NK-92 (cell line): ENCODE results near the gene GPATCH2L.

Experiments
- DNase-seq: peaks from one replicate; lab custom pipeline; 2025; ENCODE audit not compliant: unreplicated experiment; lab: John Stamatoyannopoulos, UW

The GPATCH2L gene

GRCh38 chr14:76196980-76197695 lies 45.4 kb downstream of the GPATCH2L start:
- DNase-seq: no peak

GRCh38 chr14:76201162-76201561 lies 49.4 kb downstream of the GPATCH2L start:
- DNase-seq: no peak

- no peak for DNase-seq
Observed at GRCh38 chr14:76203086-76204001, 51.6 kb downstream of the GPATCH2L start.

DNA sequence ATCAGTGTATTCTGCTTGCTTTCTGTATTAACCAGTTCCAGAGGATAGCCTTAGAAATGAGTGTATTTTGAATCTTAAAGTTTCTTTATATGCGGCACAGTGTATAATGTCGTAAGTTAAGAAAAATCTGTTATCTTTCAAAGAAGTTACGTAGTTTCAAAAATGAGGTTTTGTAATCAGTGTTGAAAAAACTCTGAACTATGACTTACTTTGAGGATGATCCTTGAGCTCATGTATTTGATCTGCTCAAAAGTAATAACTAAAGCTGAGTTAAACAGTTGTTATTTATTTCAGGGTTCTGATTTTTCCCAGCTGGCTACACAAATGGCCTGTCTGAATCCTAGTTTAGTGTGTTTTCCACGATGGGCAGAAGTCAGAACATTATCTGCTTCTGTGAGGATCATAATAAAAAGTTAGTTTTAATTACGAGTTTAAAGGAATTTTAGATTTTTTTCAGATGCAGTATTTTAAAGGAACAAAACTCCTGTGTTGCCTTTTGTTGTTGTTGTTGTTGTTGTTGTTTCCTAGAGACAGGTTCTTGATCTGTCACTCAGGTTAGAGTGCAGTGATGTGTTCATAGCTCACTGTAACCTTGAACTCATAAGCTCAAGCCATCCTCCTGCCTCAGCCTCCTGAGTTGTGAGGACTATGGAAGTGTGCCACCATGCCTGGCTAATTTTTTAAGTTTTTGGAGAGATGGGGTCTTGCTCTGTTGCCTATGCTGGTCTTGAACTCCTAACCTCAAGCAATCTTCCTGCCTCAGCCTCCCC lies 52.9 kb downstream of the GPATCH2L start:
- DNase-seq: no peak

DNA sequence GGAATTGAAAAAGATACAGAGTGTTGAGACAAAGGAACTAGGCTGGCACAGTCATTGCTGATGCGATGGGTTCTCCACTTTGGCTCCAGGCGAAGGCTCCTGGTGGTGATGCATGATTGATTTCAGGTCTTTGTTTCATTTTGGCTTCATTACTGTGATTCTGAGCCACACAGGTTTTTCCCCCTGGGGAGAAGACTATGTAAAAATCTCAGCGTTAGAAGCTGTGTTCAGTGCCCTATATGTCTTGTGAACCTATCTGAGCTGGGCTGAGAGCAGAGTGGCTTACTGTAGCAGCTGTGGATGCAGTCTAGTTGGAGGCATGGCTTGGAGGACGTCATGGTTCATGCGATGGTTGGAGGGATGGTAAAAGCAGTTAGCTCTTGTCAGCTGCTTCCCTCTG lies 54.0 kb downstream of the GPATCH2L start:
- DNase-seq: no peak

GRCh38 chr14:76208340-76208739 lies 56.6 kb downstream of the GPATCH2L start:
- no peak for DNase-seq

DNA sequence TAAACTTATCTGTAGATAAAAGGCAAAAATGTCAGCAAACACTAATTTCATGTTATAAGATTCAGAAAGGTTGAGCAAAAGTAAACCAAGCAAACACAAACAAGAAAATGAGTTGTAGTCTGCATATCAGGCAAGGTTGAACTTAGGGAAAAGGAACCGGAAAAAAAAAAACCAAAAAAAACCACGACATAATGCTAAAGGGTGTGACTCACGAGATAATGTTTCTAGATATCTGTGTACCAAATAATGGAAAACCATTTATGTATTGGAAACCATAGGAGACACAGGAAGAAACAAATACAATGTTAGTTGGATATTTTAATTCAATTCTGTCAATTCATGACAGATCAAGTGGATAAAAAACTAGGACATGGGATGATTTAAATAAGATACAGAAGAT lies 60.5 kb downstream of the GPATCH2L start:
- no peak for DNase-seq

GRCh38 chr14:76217179-76217578 lies 65.5 kb downstream of the GPATCH2L start:
- DNase-seq: no peak

DNA sequence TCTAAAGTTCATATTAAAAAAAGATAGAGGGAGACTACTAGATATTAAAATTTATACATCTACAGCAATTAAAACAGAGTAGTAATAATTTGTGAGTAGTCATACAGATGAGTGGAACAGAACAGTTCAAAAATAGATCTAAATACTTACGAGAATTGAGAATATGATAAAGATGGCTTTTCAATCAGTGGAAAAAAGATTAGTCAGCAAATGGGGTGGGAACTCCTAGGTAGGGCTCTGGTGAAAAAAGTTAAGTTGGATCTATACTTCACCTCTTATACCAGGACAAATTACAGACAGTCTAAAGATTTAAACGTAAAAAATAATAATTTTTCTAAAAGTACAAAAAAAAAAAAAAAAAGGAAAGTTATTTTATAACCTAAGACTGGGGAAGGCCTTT lies 66.9 kb downstream of the GPATCH2L start:
- DNase-seq: no peak

DNA sequence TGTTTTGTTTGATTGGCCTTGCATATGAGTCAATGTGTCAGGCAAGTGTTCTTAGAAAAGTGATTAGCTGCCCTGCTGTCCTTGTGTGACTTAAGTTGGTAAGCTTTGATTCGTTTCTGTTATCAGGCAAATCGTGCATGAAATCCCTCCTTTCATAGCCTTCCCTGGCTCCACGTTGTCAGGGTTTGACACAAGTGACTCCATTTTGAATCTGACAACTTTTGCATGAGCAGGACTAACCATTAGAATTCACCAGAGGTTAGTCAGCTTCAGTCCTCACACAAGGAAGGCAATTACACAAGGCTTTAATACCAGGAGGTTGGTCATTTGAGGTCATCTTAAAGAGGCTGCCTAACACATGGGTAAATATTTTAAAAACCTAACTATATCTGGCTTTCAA lies 68.2 kb downstream of the GPATCH2L start:
- DNase-seq: no peak

DNA sequence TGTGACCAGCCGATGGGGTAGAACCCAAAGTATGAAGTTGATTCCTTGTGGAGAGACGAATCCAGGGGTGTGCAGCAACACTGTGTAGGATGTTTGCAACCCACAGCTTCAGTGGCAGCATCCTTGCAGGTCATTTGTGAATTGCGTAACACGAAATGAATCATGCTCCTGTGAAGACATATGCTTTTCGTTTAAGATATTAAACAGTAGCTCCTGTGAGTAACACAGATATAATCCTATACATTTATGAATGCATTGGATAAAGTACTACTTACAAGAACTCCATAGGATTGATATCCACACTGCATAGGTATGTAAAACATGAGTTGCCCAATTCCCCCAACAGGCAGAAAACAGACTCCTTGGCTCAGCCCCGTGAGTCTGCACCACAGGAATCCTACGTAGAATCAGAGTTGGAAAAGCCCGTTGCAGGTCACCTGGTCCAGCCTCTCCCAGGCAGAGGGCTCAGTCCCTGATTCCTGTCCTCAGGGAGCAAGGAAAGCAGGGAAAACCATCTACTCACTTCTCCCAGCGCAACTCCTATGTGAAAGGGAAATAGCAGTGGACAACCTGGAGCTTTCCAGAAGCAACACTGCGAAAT lies 75.8 kb downstream of the GPATCH2L start:
- no peak for DNase-seq

GRCh38 chr14:76228138-76228537 lies 76.4 kb downstream of the GPATCH2L start:
- no peak for DNase-seq

DNA sequence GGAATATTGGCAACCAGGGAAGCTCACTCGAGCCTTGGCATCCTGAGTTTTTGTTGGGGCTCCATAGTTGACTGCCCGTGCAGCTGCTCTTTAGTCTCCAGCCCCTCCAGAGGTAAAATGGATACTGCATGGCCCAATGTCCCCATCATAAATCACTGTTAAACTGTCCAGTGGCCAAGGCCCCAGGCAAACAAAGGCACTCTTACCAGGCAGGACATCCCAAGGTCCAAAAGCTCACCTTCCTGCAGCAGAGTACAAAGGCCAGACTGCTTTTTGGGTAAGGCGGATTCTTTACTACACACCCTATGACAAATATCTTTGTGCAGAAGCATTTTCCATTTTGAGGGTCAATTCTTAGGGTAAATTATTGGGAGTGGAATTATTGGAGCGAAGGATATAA lies 81.1 kb downstream of the GPATCH2L start:
- DNase-seq: no peak

- no peak for DNase-seq
Observed at GRCh38 chr14:76235628-76236027, 83.9 kb downstream of the GPATCH2L start.

DNA sequence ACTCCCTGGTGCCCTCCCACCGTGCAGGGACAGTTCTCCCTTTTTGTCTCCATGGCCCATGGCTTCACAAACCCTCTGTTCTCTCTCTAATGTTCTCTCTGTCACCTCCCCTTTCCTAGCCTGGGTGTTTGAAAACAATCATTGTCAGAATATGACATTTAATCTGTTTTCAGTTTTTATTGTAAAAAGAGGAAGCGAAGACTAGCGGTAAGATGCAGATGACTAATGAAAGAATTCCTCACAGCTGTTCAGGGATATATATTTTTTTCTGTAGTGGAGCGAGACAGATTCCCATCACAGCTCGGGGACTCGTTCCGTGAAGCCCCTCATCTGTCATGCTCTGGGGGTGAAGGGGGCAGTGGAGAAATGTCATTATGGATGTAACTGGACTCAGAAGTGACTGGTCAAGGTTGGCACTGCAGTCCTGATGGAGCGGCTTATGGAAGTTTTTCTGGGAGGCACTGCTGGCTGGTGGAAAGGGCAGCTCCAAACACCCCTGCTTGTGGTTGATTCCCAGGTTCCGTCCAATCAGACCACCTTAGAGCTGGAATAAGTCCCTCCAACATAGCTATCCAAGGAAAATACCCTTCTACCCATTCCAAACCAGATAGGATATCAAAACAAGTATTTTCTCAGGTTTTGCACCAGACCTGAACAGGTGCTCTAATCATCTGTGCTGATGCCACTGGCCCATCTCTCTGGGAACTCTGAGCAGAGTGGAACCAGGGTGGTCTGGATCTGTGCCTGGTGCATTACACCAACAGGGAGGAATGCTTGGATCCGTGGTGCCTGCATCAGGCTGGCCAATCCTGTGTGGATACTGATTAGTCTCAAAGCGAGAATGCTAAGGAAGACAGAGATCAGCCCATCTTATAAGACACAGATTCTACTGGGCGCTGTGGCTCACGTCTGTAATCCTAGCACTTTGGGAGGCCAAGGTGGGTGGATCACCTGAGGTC lies 84.7 kb downstream of the GPATCH2L start:
- DNase-seq: no peak

DNA sequence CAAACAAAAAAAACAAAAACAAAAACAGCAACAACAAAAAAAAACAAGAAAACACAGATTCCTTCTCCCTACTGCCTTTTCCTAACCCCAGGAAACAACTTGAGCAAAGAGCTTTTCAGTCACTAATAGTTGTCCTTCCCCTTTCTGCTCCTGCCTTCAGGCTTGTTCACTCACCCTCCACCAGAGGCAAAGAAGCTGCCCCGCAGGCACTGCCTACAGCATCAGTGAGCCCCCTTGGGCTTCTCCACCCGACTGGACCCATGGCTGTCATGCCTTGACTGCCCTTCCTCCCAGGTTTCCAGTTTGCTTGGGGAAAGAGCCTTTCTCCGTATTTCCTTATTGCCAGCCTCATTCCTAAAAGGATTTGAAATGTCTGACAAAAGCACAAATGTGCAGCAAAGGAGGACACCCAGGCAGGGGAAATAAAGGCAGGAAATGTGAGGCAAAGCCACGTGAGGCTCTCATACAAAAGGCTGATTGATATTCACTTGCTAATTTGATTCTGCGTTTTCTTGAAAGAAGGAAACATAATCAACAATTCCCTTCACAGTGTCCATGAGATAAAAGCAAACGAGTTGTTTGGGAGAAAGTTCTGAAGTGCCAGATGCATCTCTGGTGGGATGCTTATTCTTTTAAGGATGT lies 85.7 kb downstream of the GPATCH2L start:
- DNase-seq: no peak

GRCh38 chr14:76245097-76245496 lies 93.4 kb downstream of the GPATCH2L start:
- no peak for DNase-seq

DNA sequence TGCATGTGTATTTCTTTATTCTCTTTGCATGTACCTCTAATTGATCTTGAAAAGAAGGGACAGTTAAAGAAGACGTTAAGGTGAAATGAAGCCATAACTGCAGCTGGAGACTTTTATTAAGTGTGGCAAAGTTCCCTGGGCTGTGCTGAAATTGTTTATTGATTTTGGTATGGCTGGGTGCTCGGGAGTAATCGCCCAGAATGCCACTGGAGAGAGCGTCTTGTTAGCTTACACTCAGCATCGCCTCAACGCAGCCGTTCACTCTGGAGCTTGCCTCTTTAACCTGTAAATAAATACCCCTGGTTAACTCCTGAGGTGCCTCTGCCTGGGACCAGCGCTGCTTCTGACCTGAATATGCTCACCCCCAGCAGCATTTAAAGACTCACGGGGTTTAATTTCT lies 98.6 kb downstream of the GPATCH2L start:
- DNase-seq: no peak

- no peak for DNase-seq
Observed at GRCh38 chr14:76252471-76252870, 100.7 kb downstream of the GPATCH2L start.

DNA sequence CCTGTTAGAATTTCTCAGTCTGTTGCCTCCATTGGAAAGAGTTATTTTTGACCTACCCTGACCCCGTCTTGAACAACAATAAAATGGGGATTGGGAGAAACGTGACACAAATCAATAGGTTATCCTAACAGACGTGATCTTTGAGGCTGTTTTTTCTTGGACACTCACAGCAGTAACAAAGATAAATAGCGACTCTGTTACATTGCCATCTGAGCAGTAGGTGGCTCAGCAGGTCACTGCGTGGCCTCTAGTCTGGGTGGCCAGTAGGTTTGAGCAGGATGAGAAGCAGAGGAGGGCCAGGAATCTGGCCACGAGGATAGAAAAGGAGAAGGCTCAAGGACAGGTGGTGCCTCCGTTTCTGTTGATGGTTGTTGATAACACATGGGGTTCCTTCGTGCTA lies 101.4 kb downstream of the GPATCH2L start:
- no peak for DNase-seq
